Liver (tissue), 3 donors: ENCODE data around the gene ERC2.

ENCODE experiments used
- SP1 ChIP-seq: IDR thresholded peaks from 2 replicates; pipeline ENCODE4 v1.6.1; 2018; ENCODE audit warnings: antibody characterized with exemption, mild to moderate bottlenecking
- TF ChIP-seq, protein P1 (sequence below): fragments of 150-350 bp; IDR thresholded peaks from 2 replicates; pipeline ENCODE4 v1.5.1; 2017; ENCODE audit warnings: improper control_type of control experiment, low read depth, low read length; ENCODE audit not compliant: missing input control
- donor health status: healthy.
- donor health status: healthy.

DNA sequence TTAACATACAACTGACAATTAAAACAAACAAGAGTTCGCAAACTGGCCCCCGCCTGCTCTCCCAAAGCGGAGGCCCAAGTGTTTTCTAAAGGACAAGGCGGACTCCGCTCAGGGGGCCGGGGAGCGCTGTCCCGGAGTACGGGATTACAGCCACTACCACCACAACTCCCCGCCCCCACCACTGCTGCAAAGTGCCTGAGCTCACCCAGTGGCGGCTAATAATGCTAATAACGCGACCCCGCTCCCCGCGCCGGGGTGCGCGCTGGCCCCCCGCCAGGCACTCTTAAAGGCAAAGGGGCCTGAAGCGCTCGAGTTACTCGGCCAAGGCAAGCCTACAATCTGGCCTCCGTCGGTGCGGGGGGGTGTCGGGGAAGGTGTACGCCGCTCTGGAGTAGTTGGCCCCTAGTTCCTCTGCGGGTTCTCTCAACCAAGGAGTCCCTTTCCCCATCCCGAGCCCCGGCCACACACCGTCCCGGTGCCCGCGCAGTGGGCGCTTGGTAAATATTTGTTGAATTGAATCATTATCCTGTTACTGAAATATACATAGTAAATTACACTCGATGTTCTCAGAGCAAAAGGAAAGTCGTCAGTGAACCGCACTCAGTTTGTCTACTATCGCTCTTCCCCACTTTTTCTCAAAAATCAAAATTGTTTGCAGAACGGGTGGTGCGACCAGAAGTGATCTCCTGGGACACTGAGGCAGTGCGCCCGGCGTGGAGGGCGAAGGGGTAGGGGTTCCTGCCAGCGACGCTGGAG, 982.0 kb downstream of the ERC2 start:
- no peak for TF ChIP-seq SP1
- TF ChIP-seq, protein P1, sequence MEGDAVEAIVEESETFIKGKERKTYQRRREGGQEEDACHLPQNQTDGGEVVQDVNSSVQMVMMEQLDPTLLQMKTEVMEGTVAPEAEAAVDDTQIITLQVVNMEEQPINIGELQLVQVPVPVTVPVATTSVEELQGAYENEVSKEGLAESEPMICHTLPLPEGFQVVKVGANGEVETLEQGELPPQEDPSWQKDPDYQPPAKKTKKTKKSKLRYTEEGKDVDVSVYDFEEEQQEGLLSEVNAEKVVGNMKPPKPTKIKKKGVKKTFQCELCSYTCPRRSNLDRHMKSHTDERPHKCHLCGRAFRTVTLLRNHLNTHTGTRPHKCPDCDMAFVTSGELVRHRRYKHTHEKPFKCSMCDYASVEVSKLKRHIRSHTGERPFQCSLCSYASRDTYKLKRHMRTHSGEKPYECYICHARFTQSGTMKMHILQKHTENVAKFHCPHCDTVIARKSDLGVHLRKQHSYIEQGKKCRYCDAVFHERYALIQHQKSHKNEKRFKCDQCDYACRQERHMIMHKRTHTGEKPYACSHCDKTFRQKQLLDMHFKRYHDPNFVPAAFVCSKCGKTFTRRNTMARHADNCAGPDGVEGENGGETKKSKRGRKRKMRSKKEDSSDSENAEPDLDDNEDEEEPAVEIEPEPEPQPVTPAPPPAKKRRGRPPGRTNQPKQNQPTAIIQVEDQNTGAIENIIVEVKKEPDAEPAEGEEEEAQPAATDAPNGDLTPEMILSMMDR: no peak
